Measurements from ENCODE around the gene KCNE4.

- no peak for TF ChIP-seq POLR2A (IDR thresholded peaks at IDR 0.05)
- TF ChIP-seq, protein P1, sequence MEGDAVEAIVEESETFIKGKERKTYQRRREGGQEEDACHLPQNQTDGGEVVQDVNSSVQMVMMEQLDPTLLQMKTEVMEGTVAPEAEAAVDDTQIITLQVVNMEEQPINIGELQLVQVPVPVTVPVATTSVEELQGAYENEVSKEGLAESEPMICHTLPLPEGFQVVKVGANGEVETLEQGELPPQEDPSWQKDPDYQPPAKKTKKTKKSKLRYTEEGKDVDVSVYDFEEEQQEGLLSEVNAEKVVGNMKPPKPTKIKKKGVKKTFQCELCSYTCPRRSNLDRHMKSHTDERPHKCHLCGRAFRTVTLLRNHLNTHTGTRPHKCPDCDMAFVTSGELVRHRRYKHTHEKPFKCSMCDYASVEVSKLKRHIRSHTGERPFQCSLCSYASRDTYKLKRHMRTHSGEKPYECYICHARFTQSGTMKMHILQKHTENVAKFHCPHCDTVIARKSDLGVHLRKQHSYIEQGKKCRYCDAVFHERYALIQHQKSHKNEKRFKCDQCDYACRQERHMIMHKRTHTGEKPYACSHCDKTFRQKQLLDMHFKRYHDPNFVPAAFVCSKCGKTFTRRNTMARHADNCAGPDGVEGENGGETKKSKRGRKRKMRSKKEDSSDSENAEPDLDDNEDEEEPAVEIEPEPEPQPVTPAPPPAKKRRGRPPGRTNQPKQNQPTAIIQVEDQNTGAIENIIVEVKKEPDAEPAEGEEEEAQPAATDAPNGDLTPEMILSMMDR (IDR thresholded peaks at IDR 0.05): no peak
Observed at GRCh38 chr2:223056701-223057418, 4.9 kb downstream of the KCNE4 start.
